WTC11 (cell line): ENCODE measurements around the gene SLC27A2. TPM values are rescaled to one million over a fixed set of nuclear protein-coding genes. Genes with fewer than 3 reads are reported as not detected.

ENCODE experiments used
- ATAC-seq: fragments of 200-7000 bp; cut with Tn5 transposase; 2 replicates; pipeline ENCODE4 v1.10.0; 2021; ENCODE audit warnings: mild to moderate bottlenecking, moderate library complexity
- CTCF ChIA-PET: fragments of 300-600 bp; sonication (Branson Sonifier 250); formaldehyde crosslinking; loops from one replicate; lab custom pipeline; 2021; ENCODE audit warnings: antibody characterized with exemption; lab: Charles Lee
- POLR2A ChIA-PET: fragments of 350-600 bp; sonication (Branson Sonifier 250); formaldehyde crosslinking; loops from one replicate; lab custom pipeline; 2021; ENCODE audit warnings: antibody characterized with exemption; lab: Charles Lee
- DNase-seq: peaks from one replicate; pipeline ENCODE4 v3.0.0; 2021; ENCODE audit warnings: low spot score
- H3K27ac Mint-ChIP-seq: 2 replicates; pipeline ENCODE4 v1.8.0; 2021; ENCODE audit warnings: mixed read lengths
- H3K27me3 Mint-ChIP-seq: 2 replicates; pipeline ENCODE4 v1.8.0; 2021; ENCODE audit warnings: low read depth, mild to moderate bottlenecking, moderate library complexity, mixed read lengths
- H3K36me3 Mint-ChIP-seq: 2 replicates; pipeline ENCODE4 v1.8.0; 2021; ENCODE audit warnings: mixed read lengths
- H3K4me1 Mint-ChIP-seq: 2 replicates; pipeline ENCODE4 v1.8.0; 2022; ENCODE audit warnings: mixed read lengths
- H3K4me3 Mint-ChIP-seq: 2 replicates; pipeline ENCODE4 v1.8.0; 2021; ENCODE audit warnings: mild to moderate bottlenecking, moderate library complexity, mixed read lengths
- H3K9me3 Mint-ChIP-seq: 2 replicates; pipeline ENCODE4 v1.8.0; 2021; ENCODE audit warnings: mixed read lengths
- CREB1 ChIP-seq: sonication (generic); formaldehyde crosslinking; IDR thresholded peaks from 2 replicates; pipeline ENCODE4 v1.8.0; 2023; ENCODE audit warnings: mild to moderate bottlenecking, missing genetic modification reagents
- CREM ChIP-seq: sonication (generic); formaldehyde crosslinking; IDR thresholded peaks from 2 replicates; pipeline ENCODE4 v1.8.1; 2022; ENCODE audit warnings: mild to moderate bottlenecking, missing genetic modification reagents, moderate library complexity
- E2F5 ChIP-seq: sonication (generic); formaldehyde crosslinking; IDR thresholded peaks from 2 replicates; pipeline ENCODE4 v1.8.1; 2022; ENCODE audit warnings: mild to moderate bottlenecking, moderate library complexity, missing genetic modification reagents
- ERG ChIP-seq: fragments of 250-450 bp; sonication (Bioruptor Pico); IDR thresholded peaks from 2 replicates; pipeline ENCODE4 v1.8.0; 2021; ENCODE audit warnings: mild to moderate bottlenecking
- FOXK1 ChIP-seq: sonication (generic); formaldehyde crosslinking; IDR thresholded peaks from 2 replicates; pipeline ENCODE4 v1.8.0; 2022; ENCODE audit warnings: mild to moderate bottlenecking, moderate library complexity, missing genetic modification reagents
- GTF2I ChIP-seq: fragments of 250-450 bp; sonication (Bioruptor Pico); conservative IDR thresholded peaks from 2 replicates; pipeline ENCODE4 v1.4.0; 2021; ENCODE audit warnings: mild to moderate bottlenecking
- IRF2 ChIP-seq: sonication (generic); formaldehyde crosslinking; IDR thresholded peaks from 2 replicates; pipeline ENCODE4 v1.8.0; 2022; ENCODE audit warnings: low read depth, missing genetic modification reagents, borderline replicate concordance
- MXD4 ChIP-seq: fragments of 250-450 bp; sonication (Bioruptor Pico); IDR thresholded peaks from 2 replicates; pipeline ENCODE4 v1.8.0; 2021; ENCODE audit warnings: mild to moderate bottlenecking, moderate library complexity, borderline replicate concordance
- MYBL2 ChIP-seq: sonication (generic); formaldehyde crosslinking; IDR thresholded peaks from 2 replicates; pipeline ENCODE4 v1.8.1; 2023; ENCODE audit warnings: mild to moderate bottlenecking, moderate library complexity, missing genetic modification reagents
- NFATC4 ChIP-seq: fragments of 250-450 bp; sonication (Bioruptor Pico); IDR thresholded peaks from 2 replicates; pipeline ENCODE4 v1.9.0; 2021; ENCODE audit warnings: mild to moderate bottlenecking
- NFE2L1 ChIP-seq: sonication (generic); formaldehyde crosslinking; IDR thresholded peaks from 2 replicates; pipeline ENCODE4 v1.8.1; 2023; ENCODE audit warnings: missing genetic modification reagents
- NR2C2 ChIP-seq: sonication (generic); formaldehyde crosslinking; IDR thresholded peaks from 2 replicates; pipeline ENCODE4 v1.8.0; 2022; ENCODE audit warnings: mild to moderate bottlenecking, missing genetic modification reagents
- PRRX2 ChIP-seq: fragments of 250-450 bp; sonication (Bioruptor Pico); IDR thresholded peaks from 2 replicates; pipeline ENCODE4 v1.8.0; 2021; ENCODE audit warnings: mild to moderate bottlenecking
- RORB ChIP-seq: fragments of 250-450 bp; sonication (Bioruptor Pico); IDR thresholded peaks from 2 replicates; pipeline ENCODE4 v1.9.0; 2021; ENCODE audit warnings: mild to moderate bottlenecking
- SMAD3 ChIP-seq: sonication (generic); formaldehyde crosslinking; IDR thresholded peaks from 2 replicates; pipeline ENCODE4 v1.8.0; 2022; ENCODE audit warnings: missing genetic modification reagents, mild to moderate bottlenecking, borderline replicate concordance
- SMAD4 ChIP-seq: sonication (generic); formaldehyde crosslinking; IDR thresholded peaks from 2 replicates; pipeline ENCODE4 v1.8.0; 2022; ENCODE audit warnings: mild to moderate bottlenecking, missing genetic modification reagents
- TEAD1 ChIP-seq: sonication (generic); formaldehyde crosslinking; IDR thresholded peaks from 2 replicates; pipeline ENCODE4 v1.8.0; 2022; ENCODE audit warnings: mild to moderate bottlenecking, missing genetic modification reagents
- ZBTB43 ChIP-seq: sonication (generic); formaldehyde crosslinking; IDR thresholded peaks from 2 replicates; pipeline ENCODE4 v1.8.1; 2023; ENCODE audit warnings: mild to moderate bottlenecking, missing genetic modification reagents
- ZMAT4 ChIP-seq: fragments of 250-450 bp; sonication (Bioruptor Pico); IDR thresholded peaks from 2 replicates; pipeline ENCODE4 v1.9.0; 2021; ENCODE audit warnings: mild to moderate bottlenecking
- ZNF138 ChIP-seq: sonication (generic); formaldehyde crosslinking; conservative IDR thresholded peaks from 2 replicates; pipeline ENCODE4 v1.8.1; 2022; ENCODE audit warnings: mild to moderate bottlenecking, moderate library complexity, missing genetic modification reagents
- ZNF396 ChIP-seq: fragments of 250-450 bp; sonication (Bioruptor Pico); IDR thresholded peaks from 2 replicates; pipeline ENCODE4 v1.8.0; 2021; ENCODE audit warnings: mild to moderate bottlenecking, moderate library complexity, borderline replicate concordance
- ZNF532 ChIP-seq: fragments of 250-450 bp; sonication (Bioruptor Pico); IDR thresholded peaks from 2 replicates; pipeline ENCODE4 v1.9.0; 2021; ENCODE audit warnings: mild to moderate bottlenecking, borderline replicate concordance
- ZSCAN18 ChIP-seq: fragments of 250-450 bp; sonication (Bioruptor Pico); IDR thresholded peaks from 2 replicates; pipeline ENCODE4 v2.1.2; 2022; ENCODE audit warnings: mild to moderate bottlenecking, moderate library complexity
- total RNA-seq: library from RNA; stranded (reverse); gene quantifications from 3 replicates; pipeline ENCODE4 v1.2.3, GENCODE V29; 2021

The SLC27A2 gene
- total RNA-seq, 1 experiment from 2014 or later, result 3.0 TPM

GRCh38 chr15:50222181-50222580 lies 40.2 kb downstream of the SLC27A2 start (continued):
- no peak for TF ChIP-seq ZNF532 (CRISPR knock-in tag)

- H3K36me3 Mint-ChIP-seq, result peaks cover 3% of the 10 kb centered on the region; the same call in 1 of the 2 replicates
- no peak for ATAC-seq
- no peaks in the 10 kb centered on the region for H3K27me3 Mint-ChIP-seq
- ChIA-PET CTCF (no interaction called here), POLR2A (no interaction called here)
- H3K9me3 Mint-ChIP-seq, result no peaks in the 10 kb centered on the region
- no peak for DNase-seq
- no peaks in the 10 kb centered on the region for H3K4me1 Mint-ChIP-seq
- no peak overlapping the region for H3K27ac Mint-ChIP-seq
- TF ChIP-seq ZBTB43 (CRISPR knock-in tag), result no peak
- TF ChIP-seq IRF2 (CRISPR knock-in tag), result no peak
- no peak for TF ChIP-seq ERG (CRISPR knock-in tag)
- TF ChIP-seq SMAD4 (CRISPR knock-in tag), result no peak
- no peak overlapping the region for H3K4me3 Mint-ChIP-seq
Measured at GRCh38 chr15:50224606-50225005, 42.6 kb downstream of the SLC27A2 start.

- Mint-ChIP-seq H3K27me3 (no peaks in the 10 kb centered on the region), H3K4me3 (no peak overlapping the region), H3K4me1 (no peaks in the 10 kb centered on the region), H3K9me3 (no peaks in the 10 kb centered on the region), H3K27ac (no peak overlapping the region), H3K36me3 (peaks cover 3% of the 10 kb centered on the region; the same call in 1 of the 2 replicates)
- DNase-seq (no peak), ATAC-seq (no peak)
- CTCF ChIA-PET, result no interaction called here
- TF ChIP-seq ZNF138 (CRISPR knock-in tag) (no peak), MYBL2 (CRISPR knock-in tag) (no peak), MXD4 (CRISPR knock-in tag) (no peak), GTF2I (CRISPR knock-in tag) (no peak), NR2C2 (CRISPR knock-in tag) (no peak), CREM (no peak), TEAD1 (CRISPR knock-in tag) (no peak), E2F5 (CRISPR knock-in tag) (no peak), SMAD4 (CRISPR knock-in tag) (no peak), SMAD3 (no peak), RORB (CRISPR knock-in tag) (no peak), IRF2 (CRISPR knock-in tag) (no peak), NFATC4 (CRISPR knock-in tag) (no peak), ZSCAN18 (CRISPR knock-in tag) (no peak), CREB1 (CRISPR knock-in tag) (no peak), FOXK1 (CRISPR knock-in tag) (no peak), NFE2L1 (no peak), ZMAT4 (CRISPR knock-in tag) (no peak), ZNF396 (CRISPR knock-in tag) (no peak), PRRX2 (CRISPR knock-in tag) (no peak)
- POLR2A ChIA-PET, result interaction anchor here (0.7 kb wide), 1 partner anchor 245 kb away, joined by 3 read pairs; no protein-coding TSS in a partner anchor
Measured at GRCh38 chr15:50225057-50225456, 43.1 kb downstream of the SLC27A2 start.
